Prostate gland (tissue), 2 donors: ENCODE measurements around the gene DYNLT3. TPM values are rescaled to one million over a fixed set of nuclear protein-coding genes. Genes with fewer than 3 reads are reported as not detected.

Experiments used
- DNase-seq: peaks from one replicate; pipeline ENCODE4 v3.0.0-alpha.2; 2019; ENCODE audit warnings: low spot score
- H3K27ac ChIP-seq, 2 donors: fragments of 200-600 bp; sonication (generic); 2 replicates each; pipeline ENCODE4 v1.5.1; 2017 to 2019
- H3K27me3 ChIP-seq: fragments of 200-600 bp; sonication (generic); replicated peaks from 2 replicates; pipeline ENCODE4 v1.5.1; 2019; ENCODE audit not compliant: insufficient read depth
- H3K36me3 ChIP-seq, 2 donors: fragments of 200-600 bp; sonication (generic); 1 replicate in 1 of 2; 2 replicates in 1 of 2; pipeline versions ENCODE4 v1.5.1 to v1.8.1; 2017 to 2019
- H3K4me1 ChIP-seq: fragments of 200-600 bp; sonication (generic); replicated peaks from 2 replicates; pipeline ENCODE4 v1.5.1; 2019
- H3K4me3 ChIP-seq, 2 donors: fragments of 200-600 bp; sonication (generic); 2 replicates each; pipeline ENCODE4 v1.5.1; 2017 to 2019
- H3K9me3 ChIP-seq: fragments of 200-600 bp; sonication (generic); 2 replicates; pipeline ENCODE4 v1.5.1; 2017
- CTCF ChIP-seq, 4 experiments: fragments of 200-600 bp in 2 of 4; fragments of 450-650 bp in 2 of 4; sonication (generic) in 2 of 4; IDR thresholded peaks; 1 replicate in 3 of 4; 2 replicates in 1 of 4; pipeline ENCODE4 v1.5.1; 2016 to 2019; ENCODE audit warnings: antibody characterized with exemption in 4 of 4, mild to moderate bottlenecking in 2 of 4, moderate library complexity in 2 of 4
- POLR2A ChIP-seq: fragments of 450-650 bp; IDR thresholded peaks from one replicate; pipeline ENCODE4 v1.6.1; 2016; ENCODE audit warnings: antibody characterized with exemption, mild to moderate bottlenecking
- POLR2AphosphoS5 ChIP-seq: sonication (generic); formaldehyde crosslinking; IDR thresholded peaks from one replicate; pipeline ENCODE4 v1.6.1; 2017; ENCODE audit warnings: antibody characterized with exemption
- WGBS: methylation state at CpG from one replicate; pipeline ENCODE4 v1.1.5; 2018; 5-methylcytosine and 5-hydroxymethylcytosine counted together
- intact Hi-C: fragments of 100-400 bp; cut with DNase I; formaldehyde crosslinking; loops from one replicate; pipeline ENCODE4 v1.14.2; 2022
- total RNA-seq, 2 donors: library from RNA; depleted of rRNA; stranded (reverse); fragments of >200 nt; gene quantifications; one replicate each; pipeline ENCODE4 v1.1.0, GENCODE V29; 2016

The DYNLT3 gene
- total RNA-seq, 2 donors from 2014 or later = 15.2 to 25.7 TPM

GRCh38 chrX:37888010-37888409 lies 40.6 kb upstream of the DYNLT3 start:
- Histone ChIP-seq H3K4me3 (no peak overlapping the region), H3K36me3 (no peaks in the 10 kb centered on the region), H3K9me3 (no peaks in the 10 kb centered on the region), H3K27me3 (no peaks in the 10 kb centered on the region), H3K27ac (no peak overlapping the region), H3K4me1 (no peaks in the 10 kb centered on the region)
- intact Hi-C loops = no loop called here
- DNase-seq = no peak
- TF ChIP-seq POLR2A = no peak
- no peak for TF ChIP-seq CTCF (IDR thresholded peaks at IDR 0.05)
- TF ChIP-seq POLR2AphosphoS5 = no peak
- 57% methylated on average over 5 of the region's 5 CpGs for WGBS

GRCh38 chrX:37887347-37887746 lies 40.0 kb upstream of the DYNLT3 start:
- Histone ChIP-seq H3K36me3 (no peaks in the 10 kb centered on the region), H3K4me1 (no peaks in the 10 kb centered on the region), H3K9me3 (no peaks in the 10 kb centered on the region), H3K27ac (no peak overlapping the region), H3K4me3 (no peak overlapping the region), H3K27me3 (no peaks in the 10 kb centered on the region)
- intact Hi-C loops = no loop called here
- WGBS = 92% methylated on average over 1 of the region's 1 CpG
- TF ChIP-seq POLR2A = no peak
- TF ChIP-seq CTCF (IDR thresholded peaks at IDR 0.05) = no peak
- TF ChIP-seq POLR2AphosphoS5 = no peak
- no peak for DNase-seq

GRCh38 chrX:37883196-37883595 lies 35.8 kb upstream of the DYNLT3 start:
- no peak for DNase-seq
- intact Hi-C loops = no loop called here
- WGBS = 57% methylated on average over 2 of the region's 2 CpGs
- no peak for TF ChIP-seq CTCF (IDR thresholded peaks at IDR 0.05)
- no peak for TF ChIP-seq POLR2AphosphoS5
- H3K27me3 ChIP-seq = no peaks in the 10 kb centered on the region
- H3K36me3 ChIP-seq = no peaks in the 10 kb centered on the region
- H3K9me3 ChIP-seq = no peaks in the 10 kb centered on the region
- no peak overlapping the region for H3K27ac ChIP-seq
- no peak overlapping the region for H3K4me3 ChIP-seq
- H3K4me1 ChIP-seq = no peaks in the 10 kb centered on the region

GRCh38 chrX:37879692-37880091 lies 32.3 kb upstream of the DYNLT3 start:
- Histone ChIP-seq H3K27ac (no peak overlapping the region), H3K4me3 (no peak overlapping the region), H3K4me1 (no peaks in the 10 kb centered on the region), H3K36me3 (no peaks in the 10 kb centered on the region), H3K9me3 (no peaks in the 10 kb centered on the region), H3K27me3 (no peaks in the 10 kb centered on the region)
- TF ChIP-seq POLR2A (no peak), POLR2AphosphoS5 (no peak), CTCF (IDR thresholded peaks at IDR 0.05) (no peak)
- 0% methylated on average over 1 of the region's 1 CpG for WGBS
- intact Hi-C loops = no loop called here
- DNase-seq = no peak

- intact Hi-C loops = no loop called here
Observed at GRCh38 chrX:37876716-37877115, 29.3 kb upstream of the DYNLT3 start.

More at GRCh38 chrX:37876716-37877115, 29.3 kb upstream of the DYNLT3 start:
- DNase-seq = no peak
- H3K27me3 ChIP-seq = no peaks in the 10 kb centered on the region
- TF ChIP-seq POLR2AphosphoS5 = no peak
- no peak for TF ChIP-seq CTCF (IDR thresholded peaks at IDR 0.05)
- no peak for TF ChIP-seq POLR2A
- H3K9me3 ChIP-seq = no peaks in the 10 kb centered on the region
- no peaks in the 10 kb centered on the region for H3K36me3 ChIP-seq
- 91% methylated on average over 4 of the region's 4 CpGs for WGBS
- H3K4me1 ChIP-seq = no peaks in the 10 kb centered on the region
- no peak overlapping the region for H3K27ac ChIP-seq
- no peak overlapping the region for H3K4me3 ChIP-seq
